Measurements from ENCODE around the gene FER1L5.
"Not testable (repeated sequence)": the region's sequence is repeated elsewhere in the genome, so short reads cannot be mapped to it uniquely, and the experiment has no call there.

FER1L5 gene

DNA sequence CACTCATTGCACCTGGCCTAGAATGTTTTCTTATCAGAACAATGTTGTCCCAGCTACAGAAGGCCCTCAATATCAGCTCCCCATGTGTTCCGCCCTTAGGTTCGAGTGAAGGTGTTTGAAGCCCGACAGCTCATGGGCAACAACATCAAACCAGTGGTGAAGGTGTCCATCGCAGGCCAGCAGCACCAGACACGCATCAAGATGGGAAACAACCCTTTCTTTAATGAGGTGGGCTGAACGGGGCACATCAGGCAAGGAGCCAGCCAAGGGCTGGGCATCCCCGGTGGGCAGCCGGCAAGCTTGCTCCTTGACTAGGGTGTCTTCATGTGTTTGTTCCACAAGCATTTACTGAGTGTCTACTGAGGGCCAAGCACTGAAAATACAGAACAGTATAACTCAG is 9.2 kb downstream of the FER1L5 start:
- DNase-seq (ENCODE audit: extremely low read depth, insufficient read length), result no peak
- H3K4me3 ChIP-seq (replicated peaks; ENCODE audit: low read depth, low read length), result no peak overlapping the region
- H3K36me3 ChIP-seq (ENCODE audit: control insufficient read depth, insufficient read depth, low read length), result no peaks in the 10 kb centered on the region
- TF ChIP-seq, protein P1, sequence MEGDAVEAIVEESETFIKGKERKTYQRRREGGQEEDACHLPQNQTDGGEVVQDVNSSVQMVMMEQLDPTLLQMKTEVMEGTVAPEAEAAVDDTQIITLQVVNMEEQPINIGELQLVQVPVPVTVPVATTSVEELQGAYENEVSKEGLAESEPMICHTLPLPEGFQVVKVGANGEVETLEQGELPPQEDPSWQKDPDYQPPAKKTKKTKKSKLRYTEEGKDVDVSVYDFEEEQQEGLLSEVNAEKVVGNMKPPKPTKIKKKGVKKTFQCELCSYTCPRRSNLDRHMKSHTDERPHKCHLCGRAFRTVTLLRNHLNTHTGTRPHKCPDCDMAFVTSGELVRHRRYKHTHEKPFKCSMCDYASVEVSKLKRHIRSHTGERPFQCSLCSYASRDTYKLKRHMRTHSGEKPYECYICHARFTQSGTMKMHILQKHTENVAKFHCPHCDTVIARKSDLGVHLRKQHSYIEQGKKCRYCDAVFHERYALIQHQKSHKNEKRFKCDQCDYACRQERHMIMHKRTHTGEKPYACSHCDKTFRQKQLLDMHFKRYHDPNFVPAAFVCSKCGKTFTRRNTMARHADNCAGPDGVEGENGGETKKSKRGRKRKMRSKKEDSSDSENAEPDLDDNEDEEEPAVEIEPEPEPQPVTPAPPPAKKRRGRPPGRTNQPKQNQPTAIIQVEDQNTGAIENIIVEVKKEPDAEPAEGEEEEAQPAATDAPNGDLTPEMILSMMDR (IDR thresholded peaks at IDR 0.05; ENCODE audit: insufficient read depth, low read length, poor library complexity, severe bottlenecking), result no peak
- no peaks in the 10 kb centered on the region; the same call in 1 of the 2 replicates for H3K27me3 ChIP-seq (replicated peaks; ENCODE audit: control insufficient read depth, insufficient read depth, low read length)

DNA sequence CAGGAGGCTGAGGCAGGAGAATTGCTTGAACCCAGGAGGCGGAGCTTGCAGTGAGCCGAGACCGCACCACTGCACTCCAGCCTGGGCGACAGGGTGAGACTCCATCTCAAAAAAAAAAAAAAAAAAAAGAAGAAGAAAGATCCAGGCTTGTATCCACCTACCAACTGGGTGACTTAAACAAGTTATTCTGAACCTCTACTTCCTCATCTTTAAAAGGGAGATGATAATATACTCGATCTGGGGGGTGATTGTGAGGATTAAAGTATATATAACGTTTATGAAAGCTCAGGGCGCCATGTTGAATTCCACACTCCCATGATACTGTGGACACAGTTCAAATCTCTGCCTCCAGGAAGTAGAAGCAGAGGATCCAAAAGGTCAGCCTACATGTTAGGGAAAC is 12.2 kb downstream of the FER1L5 start:
- H3K36me3 ChIP-seq (ENCODE audit: control insufficient read depth, insufficient read depth, low read length); H3K27me3 ChIP-seq (replicated peaks; ENCODE audit: control insufficient read depth, insufficient read depth, low read length); H3K4me3 ChIP-seq (replicated peaks; ENCODE audit: low read depth, low read length); DNase-seq (ENCODE audit: extremely low read depth, insufficient read length): not testable (repeated sequence)

DNA sequence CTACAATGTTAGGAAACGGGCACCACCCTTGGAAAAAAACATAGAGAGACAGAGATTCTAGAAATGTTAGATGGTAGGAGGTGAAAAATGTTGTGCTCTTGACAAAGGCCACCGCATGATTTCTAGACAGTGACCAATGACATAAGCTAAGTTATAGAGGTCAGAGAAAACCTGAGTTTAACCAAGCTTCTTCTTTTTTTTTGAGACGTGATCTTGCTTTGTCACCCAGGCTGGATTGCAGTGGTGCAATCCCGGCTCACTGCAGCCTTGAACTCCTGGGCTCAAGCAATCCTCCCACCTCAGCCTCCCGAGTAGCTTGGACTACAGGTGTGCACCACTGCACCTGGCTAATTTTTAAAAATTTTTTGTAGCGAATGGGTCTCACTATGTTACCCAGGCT is 13.0 kb downstream of the FER1L5 start:
- H3K27me3 ChIP-seq (replicated peaks; ENCODE audit: control insufficient read depth, insufficient read depth, low read length), result no peaks in the 10 kb centered on the region
- H3K4me3 ChIP-seq (replicated peaks; ENCODE audit: low read depth, low read length), result no peak overlapping the region
- no peak for DNase-seq (ENCODE audit: extremely low read depth, insufficient read length)
- TF ChIP-seq, protein P1 (IDR thresholded peaks at IDR 0.05; ENCODE audit: insufficient read depth, low read length, poor library complexity, severe bottlenecking), result no peak
- H3K36me3 ChIP-seq (ENCODE audit: control insufficient read depth, insufficient read depth, low read length), result no peaks in the 10 kb centered on the region

DNA sequence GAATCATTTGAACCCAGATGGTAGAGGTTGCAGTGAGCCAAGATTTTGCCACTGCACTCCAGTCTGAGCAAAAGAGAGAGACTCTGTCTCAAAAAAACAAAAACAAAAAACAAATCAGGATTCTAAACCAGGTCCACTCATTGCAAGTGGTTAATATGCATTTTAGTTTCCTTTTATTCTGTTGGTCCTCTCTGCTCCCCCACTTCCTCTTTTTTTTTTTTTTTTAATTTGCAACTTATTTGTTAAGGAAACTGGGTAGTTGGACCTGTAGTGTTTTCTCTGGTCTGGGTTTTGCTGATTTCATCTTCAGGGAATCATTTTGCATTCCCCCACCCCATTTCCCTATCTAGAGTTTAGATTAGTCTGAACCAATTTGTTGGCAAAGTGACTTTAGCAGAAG is 14.0 kb downstream of the FER1L5 start:
- no peak overlapping the region for H3K4me3 ChIP-seq (replicated peaks; ENCODE audit: low read depth, low read length)
- TF ChIP-seq, protein P1 (IDR thresholded peaks at IDR 0.05; ENCODE audit: insufficient read depth, low read length, poor library complexity, severe bottlenecking), result no peak
- H3K27me3 ChIP-seq (replicated peaks; ENCODE audit: control insufficient read depth, insufficient read depth, low read length), result no peaks in the 10 kb centered on the region
- no peak for DNase-seq (ENCODE audit: extremely low read depth, insufficient read length)
- no peaks in the 10 kb centered on the region for H3K36me3 ChIP-seq (ENCODE audit: control insufficient read depth, insufficient read depth, low read length)

DNA sequence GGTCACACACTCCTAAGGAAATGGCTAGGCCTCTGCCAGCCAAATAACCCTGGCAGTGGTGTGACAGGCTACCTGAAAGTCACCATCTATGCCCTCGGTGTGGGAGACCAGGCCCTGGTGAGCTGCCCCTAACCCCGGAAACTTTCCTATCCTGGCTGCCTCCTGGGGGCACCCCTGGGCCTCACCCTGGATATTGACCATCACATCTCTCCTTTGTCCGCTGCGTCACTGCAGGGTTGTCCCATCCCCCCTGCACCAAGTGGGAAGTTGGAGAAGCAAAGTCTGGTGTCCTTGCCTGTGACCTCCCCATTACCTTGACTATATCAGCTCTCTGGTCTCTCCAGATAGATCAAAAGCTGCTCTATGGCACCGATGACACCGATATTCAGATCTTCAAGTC is 18.8 kb downstream of the FER1L5 start:
- no peaks in the 10 kb centered on the region for H3K36me3 ChIP-seq (ENCODE audit: control insufficient read depth, insufficient read depth, low read length)
- no peak for DNase-seq (ENCODE audit: extremely low read depth, insufficient read length)
- no peak overlapping the region for H3K4me3 ChIP-seq (replicated peaks; ENCODE audit: low read depth, low read length)
- no peaks in the 10 kb centered on the region for H3K27me3 ChIP-seq (replicated peaks; ENCODE audit: control insufficient read depth, insufficient read depth, low read length)
- TF ChIP-seq, protein P1 (IDR thresholded peaks at IDR 0.05; ENCODE audit: insufficient read depth, low read length, poor library complexity, severe bottlenecking), result no peak

DNA sequence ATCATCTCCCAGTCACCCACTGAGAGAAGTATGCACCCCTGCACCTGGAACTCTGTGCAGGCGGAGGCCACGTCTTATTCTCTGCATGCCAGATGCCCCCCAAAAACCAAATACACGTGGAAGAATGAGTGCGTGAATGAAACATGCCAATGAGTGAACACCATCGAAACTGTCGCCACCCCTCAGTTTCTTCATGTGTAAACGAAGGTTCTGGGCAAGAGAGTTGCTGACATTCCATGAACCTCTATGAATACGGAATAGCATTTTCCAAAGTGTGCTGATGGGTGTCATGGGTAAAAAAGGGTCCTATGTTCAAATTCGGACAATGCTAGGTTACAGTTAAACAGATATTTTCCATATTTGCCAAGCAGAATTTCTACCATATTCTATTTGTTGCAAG is 19.8 kb downstream of the FER1L5 start:
- DNase-seq (ENCODE audit: extremely low read depth, insufficient read length), result no peak
- Histone ChIP-seq H3K4me3 (replicated peaks; ENCODE audit: low read depth, low read length) (no peak overlapping the region), H3K27me3 (replicated peaks; ENCODE audit: control insufficient read depth, insufficient read depth, low read length) (no peaks in the 10 kb centered on the region), H3K36me3 (ENCODE audit: control insufficient read depth, insufficient read depth, low read length) (no peaks in the 10 kb centered on the region)
- TF ChIP-seq, protein P1 (IDR thresholded peaks at IDR 0.05; ENCODE audit: insufficient read depth, low read length, poor library complexity, severe bottlenecking), result no peak
